Ramos (cell line): ENCODE data around the gene KPNA5.
"Not testable (repeated sequence)": the region's sequence is repeated elsewhere in the genome, so short reads cannot be mapped to it uniquely, and the experiment has no call there.

Source experiments
- in situ Hi-C: fragments of 300-500 bp; cut with MboI; formaldehyde crosslinking; loops from one replicate; pipeline ENCODE4 v1.14.3; 2022; ENCODE audit warnings: low sequenced_read_pairs; ENCODE audit not compliant: unreplicated experiment

KPNA5 gene

GRCh38 chr6:116695401-116695800 is 14.4 kb downstream of the KPNA5 start:
- in situ Hi-C loops: no loop called here

GRCh38 chr6:116697480-116697879 is 16.5 kb downstream of the KPNA5 start:
- in situ Hi-C loops: no loop called here

- in situ Hi-C loops: not testable (repeated sequence)
Measured at GRCh38 chr6:116703888-116704287, 22.9 kb downstream of the KPNA5 start.

- in situ Hi-C loops: no loop called here
Measured at GRCh38 chr6:116705917-116706316, 24.9 kb downstream of the KPNA5 start.

- in situ Hi-C loops: no loop called here
Measured at GRCh38 chr6:116714296-116714695, 33.3 kb downstream of the KPNA5 start.

GRCh38 chr6:116714761-116715160 is 33.8 kb downstream of the KPNA5 start:
- in situ Hi-C loops: no loop called here

GRCh38 chr6:116726947-116727346 is 45.9 kb downstream of the KPNA5 start:
- in situ Hi-C loops: no loop called here

GRCh38 chr6:116730513-116730912 is 49.5 kb downstream of the KPNA5 start:
- in situ Hi-C loops: no loop called here

GRCh38 chr6:116737004-116737403 is 56.0 kb downstream of the KPNA5 start:
- in situ Hi-C loops: no loop called here

- in situ Hi-C loops: not testable (repeated sequence)
Measured at GRCh38 chr6:116740486-116740885, 59.5 kb downstream of the KPNA5 start.

GRCh38 chr6:116741571-116741970 is 60.6 kb downstream of the KPNA5 start:
- in situ Hi-C loops: no loop called here

- in situ Hi-C loops: no loop called here
Measured at GRCh38 chr6:116745176-116745575, 64.2 kb downstream of the KPNA5 start.

- in situ Hi-C loops: no loop called here
Measured at GRCh38 chr6:116761779-116762178, 80.8 kb downstream of the KPNA5 start.

GRCh38 chr6:116762235-116762634 is 81.2 kb downstream of the KPNA5 start:
- in situ Hi-C loops: no loop called here

GRCh38 chr6:116763048-116763447 is 82.0 kb downstream of the KPNA5 start:
- in situ Hi-C loops: no loop called here

- in situ Hi-C loops: no loop called here
Measured at GRCh38 chr6:116763906-116764628, 83.1 kb downstream of the KPNA5 start.

GRCh38 chr6:116764629-116764960 is 83.6 kb downstream of the KPNA5 start:
- in situ Hi-C loops: no loop called here

GRCh38 chr6:116764961-116765841 is 84.2 kb downstream of the KPNA5 start, which contains the start of gene FAM162B:
Gene FAM162B (minus strand): TSS chr6:116765719. CDS start chr6:116765576, 143 bp downstream.
- in situ Hi-C loops: no loop called here

- in situ Hi-C loops: no loop called here
Measured at GRCh38 chr6:116766506-116767176, 85.6 kb downstream of the KPNA5 start.

GRCh38 chr6:116767715-116768114 is 86.7 kb downstream of the KPNA5 start:
- in situ Hi-C loops: no loop called here

GRCh38 chr6:116772450-116772849 is 91.4 kb downstream of the KPNA5 start:
- in situ Hi-C loops: no loop called here
